Esophagus muscularis mucosa (tissue), 4 donors: ENCODE measurements around the gene DARS1. TPM values are rescaled to one million over a fixed set of nuclear protein-coding genes. Genes with fewer than 3 reads are reported as not detected.

Experiments
- DNase-seq: peaks from one replicate; pipeline ENCODE4 v3.0.0-alpha.2; 2017; ENCODE audit errors: extremely low spot score
- H3K27ac ChIP-seq, 4 donors: fragments of 200-600 bp; sonication (generic); replicated peaks in 1 of 4; 1 replicate in 3 of 4; 2 replicates in 1 of 4; pipeline ENCODE4 v1.5.1; 2016 to 2019; ENCODE audit warnings: mild to moderate bottlenecking in 1 of 4
- H3K27me3 ChIP-seq, 4 donors: fragments of 200-600 bp; sonication (generic); one replicate each; pipeline versions ENCODE4 v1.5.1 to v1.6.0; 2016 to 2019
- H3K36me3 ChIP-seq, 4 donors: fragments of 200-600 bp; sonication (generic); one replicate each; pipeline ENCODE4 v1.5.1; 2016 to 2019
- H3K4me1 ChIP-seq, 4 donors: fragments of 200-600 bp; sonication (generic); one replicate each; pipeline ENCODE4 v1.5.1; 2016 to 2019
- H3K4me3 ChIP-seq, 4 donors: fragments of 200-600 bp; sonication (generic); 1 replicate in 2 of 4; 2 replicates in 2 of 4; pipeline ENCODE4 v1.5.1; 2016 to 2019; ENCODE audit warnings: mild to moderate bottlenecking in 4 of 4, moderate library complexity in 1 of 4
- H3K9me3 ChIP-seq, 4 donors: fragments of 200-600 bp; sonication (generic); 1 replicate in 3 of 4; 2 replicates in 1 of 4; pipeline ENCODE4 v1.5.1; 2016 to 2019
- CTCF ChIP-seq, 3 experiments: fragments of 200-600 bp in 2 of 3; fragments of 450-650 bp in 1 of 3; sonication (generic) in 2 of 3; IDR thresholded peaks; one replicate each; pipeline ENCODE4 v1.5.1; 2017 to 2019; ENCODE audit warnings: antibody characterized with exemption in 3 of 3, mild to moderate bottlenecking in 2 of 3, moderate library complexity in 1 of 3
- EP300 ChIP-seq: sonication (generic); formaldehyde crosslinking; IDR thresholded peaks from one replicate; pipeline ENCODE4 v1.6.1; 2017; ENCODE audit warnings: antibody characterized with exemption
- POLR2A ChIP-seq: fragments of 450-650 bp; IDR thresholded peaks from one replicate; pipeline ENCODE4 v1.6.1; 2017; ENCODE audit warnings: antibody characterized with exemption, moderate library complexity, mild to moderate bottlenecking, low read depth
- POLR2AphosphoS5 ChIP-seq, 2 donors: sonication (generic); formaldehyde crosslinking; IDR thresholded peaks; one replicate each; pipeline ENCODE4 v1.6.1; 2017; ENCODE audit warnings: antibody characterized with exemption in 2 of 2
- whole genome bisulfite sequencing: methylation state at CpG from one replicate; pipeline ENCODE4 v1.1.5; 2018; 5-methylcytosine and 5-hydroxymethylcytosine counted together
- intact Hi-C: fragments of 100-400 bp; cut with DNase I; formaldehyde crosslinking; loops from one replicate; pipeline ENCODE4 v1.15.1; 2023
- total RNA-seq, 4 donors: library from RNA; depleted of rRNA; stranded (reverse); fragments of >200 nt; gene quantifications; one replicate each; pipeline versions ENCODE4 v1.1.0 to v1.2.1, GENCODE V29; 2016

The DARS1 gene
- total RNA-seq, 4 donors from 2014 or later = 98.8 to 129 (median 121) TPM

- Histone ChIP-seq H3K4me1 (peaks cover 8 to 20% (median 18%) of the 10 kb centered on the region in 4 donors), H3K36me3 (no peaks in the 10 kb centered on the region), H3K27me3 (no peaks in the 10 kb centered on the region), H3K9me3 (no peaks in the 10 kb centered on the region), H3K4me3 (no peak overlapping the region), H3K27ac (peak overlapping the region; percentile 47 to 71 (median 58))
- intact Hi-C loops = no loop called here
- WGBS = 18% methylated on average over 2 of the region's 2 CpGs
- no peak for DNase-seq
- TF ChIP-seq CTCF (IDR thresholded peaks at IDR 0.05) = no peak
- TF ChIP-seq POLR2AphosphoS5 (IDR thresholded peaks at IDR 0.05) = peak; percentile 20 to 26
- no peak for TF ChIP-seq POLR2A
These were observed 15.1 kb upstream of the DARS1 start for GRCh38 chr2:136000502-136000901.

- Histone ChIP-seq H3K36me3 (no peaks in the 10 kb centered on the region), H3K9me3 (no peaks in the 10 kb centered on the region), H3K27me3 (no peaks in the 10 kb centered on the region), H3K27ac (peak overlapping the region in 3 of 4 donors; percentile 47 to 71 (median 63)), H3K4me1 (peaks cover 8 to 20% (median 18%) of the 10 kb centered on the region in 4 donors), H3K4me3 (no peak overlapping the region)
- intact Hi-C loops = no loop called here
- 70% methylated on average over 4 of the region's 4 CpGs for WGBS
- no peak for DNase-seq
- no peak for TF ChIP-seq POLR2A
- TF ChIP-seq EP300 = no peak
- no peak for TF ChIP-seq POLR2AphosphoS5 (IDR thresholded peaks at IDR 0.05)
- TF ChIP-seq CTCF (IDR thresholded peaks at IDR 0.05) = no peak
These were observed 14.5 kb upstream of the DARS1 start for GRCh38 chr2:135999899-136000298.

GRCh38 chr2:135998879-135999278 is 13.5 kb upstream of the DARS1 start:
- Histone ChIP-seq H3K36me3 (no peaks in the 10 kb centered on the region), H3K27ac (no peak overlapping the region), H3K4me3 (no peak overlapping the region), H3K9me3 (no peaks in the 10 kb centered on the region), H3K4me1 (peaks cover 8 to 20% (median 18%) of the 10 kb centered on the region in 4 donors), H3K27me3 (no peaks in the 10 kb centered on the region)
- intact Hi-C loops = no loop called here
- no peak for DNase-seq
- TF ChIP-seq EP300 (no peak), POLR2A (no peak)
- WGBS = 95% methylated on average over 5 of the region's 5 CpGs

GRCh38 chr2:135997380-135997779 is 12.0 kb upstream of the DARS1 start:
- intact Hi-C loops = no loop called here
- TF ChIP-seq CTCF (IDR thresholded peaks at IDR 0.05) (no peak), EP300 (no peak), POLR2AphosphoS5 (IDR thresholded peaks at IDR 0.05) (no peak), POLR2A (no peak)
- Histone ChIP-seq H3K9me3 (no peaks in the 10 kb centered on the region), H3K4me1 (peaks cover 8 to 20% (median 18%) of the 10 kb centered on the region in 4 donors), H3K27me3 (no peaks in the 10 kb centered on the region), H3K36me3 (no peaks in the 10 kb centered on the region), H3K27ac (no peak overlapping the region), H3K4me3 (no peak overlapping the region)
- no peak for DNase-seq
- 58% methylated on average over 2 of the region's 5 CpGs for WGBS

- Histone ChIP-seq H3K27me3 (no peaks in the 10 kb centered on the region), H3K9me3 (no peaks in the 10 kb centered on the region), H3K27ac (no peak overlapping the region), H3K36me3 (no peaks in the 10 kb centered on the region), H3K4me3 (no peak overlapping the region), H3K4me1 (peaks cover 8 to 20% (median 18%) of the 10 kb centered on the region in 4 donors)
- no peak for TF ChIP-seq CTCF (IDR thresholded peaks at IDR 0.05)
- no peak for TF ChIP-seq POLR2AphosphoS5 (IDR thresholded peaks at IDR 0.05)
- TF ChIP-seq POLR2A = no peak
- TF ChIP-seq EP300 = no peak
- intact Hi-C loops = no loop called here
- no peak for DNase-seq
- WGBS = 90% methylated on average over 2 of the region's 2 CpGs
These were observed 10.9 kb upstream of the DARS1 start for GRCh38 chr2:135996304-135996703.
